HG02885 (cell line): Measurements from ENCODE around the gene TSSK6.
A peak's percentile ranks its signal among the peaks of the same experiment; 100 is the strongest.

Experiments
- ATAC-seq: cut with Tn5 transposase; IDR thresholded peaks from one replicate; pipeline ENCODE4 v1.9.1; 2021; ENCODE audit warnings: mild to moderate bottlenecking; ENCODE audit not compliant: unreplicated experiment, poor library complexity

The TSSK6 gene

DNA sequence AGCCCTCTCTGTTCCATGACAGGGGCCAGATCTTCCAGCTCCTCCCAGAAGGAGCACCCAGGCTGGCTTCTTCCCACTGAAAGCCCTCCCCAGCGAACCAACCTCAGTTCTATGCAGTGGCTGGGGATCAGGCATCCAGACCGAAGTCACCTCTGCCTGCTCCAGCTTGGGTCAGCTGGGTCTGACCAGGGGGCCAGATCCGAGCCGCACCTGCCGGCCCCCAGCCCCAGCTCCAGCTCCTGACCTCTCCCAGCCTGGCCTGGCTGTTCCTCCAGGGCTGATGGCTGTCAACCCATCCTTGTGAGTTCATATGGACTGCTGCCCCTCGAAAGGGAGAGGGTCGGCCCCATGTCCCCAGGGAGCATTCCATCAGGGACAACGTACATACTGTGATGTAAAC, 8.0 kb downstream of the TSSK6 start:
- no peak for ATAC-seq

DNA sequence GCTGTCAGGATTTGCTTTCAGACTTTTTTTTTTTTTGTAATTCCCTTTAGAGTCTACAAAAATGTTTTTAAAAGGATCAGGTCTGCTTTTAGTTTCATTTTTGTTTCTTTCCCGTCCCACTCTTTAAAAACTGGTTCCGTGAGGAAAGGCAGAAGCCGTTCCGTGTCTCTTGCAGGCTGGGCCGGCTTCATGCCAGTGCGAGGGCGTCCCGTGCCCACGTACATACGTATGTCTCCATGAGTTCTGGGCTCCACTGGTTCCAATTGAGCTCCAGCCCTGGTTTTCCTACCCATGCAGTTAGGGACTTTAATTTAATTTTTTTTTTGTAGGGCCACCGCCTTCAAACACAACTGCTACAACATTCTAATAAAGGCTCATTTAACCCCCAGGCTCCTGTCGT, 8.8 kb downstream of the TSSK6 start:
- ATAC-seq = no peak

DNA sequence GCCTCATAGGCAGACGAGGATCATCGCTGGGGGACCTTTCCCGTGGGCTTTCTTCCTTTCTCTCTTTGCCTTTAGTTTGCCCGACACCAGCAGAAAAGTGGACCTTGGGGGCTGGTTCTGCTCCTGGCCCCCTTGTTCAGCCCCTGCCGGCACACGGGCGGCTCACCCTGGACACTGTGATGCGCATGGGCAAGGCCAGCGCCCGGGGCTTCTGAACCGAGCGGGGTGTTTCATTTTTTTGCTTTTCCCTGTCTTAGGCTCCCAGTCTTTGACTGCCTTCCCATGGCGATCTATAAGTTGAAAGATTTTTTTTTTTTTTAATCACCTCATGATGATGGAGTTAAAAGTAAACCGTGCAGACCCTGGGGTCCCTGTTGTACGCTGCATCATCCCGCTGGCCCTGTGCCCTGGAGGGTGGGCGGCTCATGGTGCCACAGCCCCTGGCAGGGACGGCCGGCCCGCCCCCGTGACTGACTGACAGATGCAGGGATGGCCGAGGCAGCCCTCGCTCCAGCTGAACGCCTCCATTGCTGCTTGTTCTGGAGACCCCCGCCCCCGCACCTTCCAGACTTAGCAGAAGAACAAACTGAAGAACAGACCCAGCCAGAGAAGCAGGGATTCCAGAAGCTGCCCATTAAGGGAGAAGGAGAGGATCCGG, 9.6 kb downstream of the TSSK6 start:
- no peak for ATAC-seq

DNA sequence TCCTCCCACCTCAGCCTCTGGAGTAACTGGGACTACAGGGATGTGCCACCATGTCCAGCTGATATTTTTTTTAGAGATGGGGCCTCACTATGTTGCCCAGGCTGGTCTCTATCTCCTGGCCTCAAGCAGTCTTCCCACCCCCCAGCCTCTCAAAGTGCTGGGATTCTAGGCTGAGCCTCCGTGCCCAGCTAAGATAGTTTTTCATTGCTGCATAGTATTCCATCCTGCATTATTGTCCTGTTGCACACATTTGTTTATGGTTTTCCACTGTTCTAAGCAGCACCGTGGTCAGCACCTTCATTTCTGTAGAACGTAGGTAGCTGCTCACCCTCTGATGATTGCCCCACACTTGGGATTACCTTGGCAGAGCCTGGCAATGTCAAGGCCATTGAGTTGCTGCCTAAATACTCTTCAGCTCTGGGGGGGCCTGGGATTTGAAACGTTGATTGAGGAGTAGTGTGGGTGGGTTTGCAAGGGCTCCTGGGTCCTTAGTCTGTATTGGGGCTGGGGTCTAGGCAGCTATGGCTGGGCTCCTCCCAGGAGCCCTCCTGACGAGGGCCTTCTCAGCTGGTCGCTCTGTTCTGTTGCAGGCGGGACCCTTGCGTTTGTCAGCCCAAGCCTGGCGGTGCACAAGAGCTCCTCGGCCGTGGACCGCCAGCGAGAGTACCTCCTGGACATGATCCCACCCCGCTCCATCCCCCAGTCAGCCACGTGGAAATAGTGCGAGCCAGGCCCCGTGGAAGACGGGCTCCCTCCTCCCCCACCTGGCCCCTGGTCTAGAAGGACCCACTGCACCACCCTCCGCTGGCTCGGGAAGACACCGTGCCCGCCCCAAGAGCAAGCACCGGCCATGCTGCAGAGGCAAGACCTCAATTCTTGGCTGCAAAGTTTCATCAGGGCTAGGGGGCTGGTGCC, 10.3 kb downstream of the TSSK6 start:
- no peak for ATAC-seq

DNA sequence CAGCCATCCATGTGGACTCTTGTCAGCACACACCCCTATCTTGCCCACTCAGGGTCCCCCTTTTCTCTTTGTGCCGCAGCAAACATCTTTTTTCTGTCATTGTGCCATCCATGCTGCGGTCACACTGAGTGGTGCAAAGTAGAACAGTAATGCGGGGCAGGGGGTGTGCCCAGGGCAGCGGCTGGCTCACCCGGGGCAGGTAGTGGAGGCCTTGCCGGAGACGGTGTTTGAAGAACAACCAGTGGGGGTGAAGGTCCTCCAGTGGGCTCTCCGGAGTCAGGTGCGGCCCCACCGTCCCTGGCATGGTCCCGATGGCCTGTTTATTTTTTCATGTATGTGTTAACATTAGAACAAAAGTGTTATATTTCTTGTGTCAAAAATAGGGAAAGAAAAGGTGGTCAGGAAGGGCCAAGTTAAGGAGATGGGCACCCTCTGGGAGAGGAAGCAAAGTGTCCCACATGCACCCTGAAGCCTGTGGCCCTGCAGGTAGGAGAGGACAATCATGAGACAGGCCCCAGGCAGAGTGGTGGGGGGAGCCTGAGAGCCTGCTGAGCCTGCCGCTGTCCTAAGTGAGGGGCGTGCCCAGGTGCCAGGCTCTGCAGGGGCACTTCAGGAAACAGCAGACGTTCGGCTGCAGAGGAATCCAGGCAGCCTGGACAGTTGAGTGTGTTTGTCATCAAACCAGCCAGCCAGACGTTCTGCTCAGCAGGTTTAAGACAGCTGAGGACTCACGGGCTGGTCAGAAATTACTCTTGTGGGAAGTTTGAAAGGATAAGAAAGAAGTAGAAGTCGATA, 12.3 kb downstream of the TSSK6 start:
- no peak for ATAC-seq

DNA sequence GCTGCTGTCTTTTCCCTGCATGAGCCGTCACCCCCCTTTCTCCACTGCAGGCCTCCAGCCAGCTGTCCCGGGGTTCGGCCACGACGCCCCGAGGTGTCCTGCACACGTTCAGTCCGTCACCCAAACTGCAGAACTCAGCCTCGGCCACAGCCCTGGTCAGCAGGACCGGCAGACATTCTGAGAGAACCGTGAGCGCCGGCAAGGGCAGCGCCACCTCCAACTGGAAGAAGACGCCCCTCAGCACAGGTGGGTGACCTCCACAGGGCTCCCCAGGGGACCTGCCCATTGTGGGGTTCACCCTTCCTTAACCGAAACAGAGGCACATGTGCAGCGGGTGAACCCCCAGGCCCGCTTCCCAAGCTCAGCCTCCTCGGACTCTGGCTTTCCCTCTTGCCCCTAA, 13.1 kb downstream of the TSSK6 start:
- no peak for ATAC-seq

DNA sequence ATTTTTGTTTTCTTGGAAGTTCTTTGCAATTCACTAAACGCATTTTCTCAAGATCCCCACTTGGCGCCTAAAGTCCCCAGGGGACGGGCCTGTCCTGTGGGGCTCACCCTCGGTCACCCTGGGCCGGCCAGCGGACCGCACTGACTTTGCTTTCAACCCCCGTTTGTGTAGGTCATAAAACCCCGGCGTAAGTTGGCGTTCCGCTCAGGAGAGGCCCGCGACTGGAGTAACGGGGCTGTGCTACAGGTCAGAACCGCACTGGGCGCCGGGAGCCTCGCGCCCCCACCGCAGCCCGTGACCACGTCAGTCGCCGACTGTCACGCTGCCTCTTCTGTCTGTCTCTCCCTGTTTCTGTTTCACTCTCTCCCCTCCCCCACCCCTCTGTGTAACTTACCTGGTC, 13.6 kb downstream of the TSSK6 start:
- ATAC-seq = no peak

DNA sequence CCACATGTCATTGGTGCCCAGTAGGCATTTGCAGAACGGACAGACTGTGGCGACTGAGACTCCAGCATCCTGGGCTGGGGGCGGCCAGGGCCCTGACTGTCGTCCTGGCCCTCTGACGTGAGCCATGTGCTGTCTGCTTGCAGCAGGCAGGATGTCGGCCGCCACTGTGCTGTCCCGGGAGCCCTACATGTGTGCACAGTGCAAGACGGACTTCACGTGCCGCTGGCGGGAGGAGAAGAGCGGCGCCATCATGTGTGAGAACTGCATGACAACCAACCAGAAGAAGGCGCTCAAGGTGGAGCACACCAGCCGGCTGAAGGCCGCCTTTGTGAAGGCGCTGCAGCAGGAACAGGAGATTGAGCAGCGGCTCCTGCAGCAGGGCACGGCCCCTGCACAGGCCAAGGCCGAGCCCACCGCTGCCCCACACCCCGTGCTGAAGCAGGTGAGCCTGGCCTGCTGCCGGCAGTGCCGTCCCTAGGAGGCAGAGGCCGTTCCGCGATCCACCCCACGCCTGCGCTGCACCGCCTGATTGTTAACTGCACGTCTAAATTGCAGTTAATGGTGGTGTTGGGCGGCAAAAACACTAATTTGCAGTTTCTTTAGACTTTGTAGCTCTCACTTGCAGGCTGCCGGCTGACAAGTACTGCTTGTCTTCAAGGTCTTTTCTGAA, 14.2 kb downstream of the TSSK6 start:
- ATAC-seq = no peak

DNA sequence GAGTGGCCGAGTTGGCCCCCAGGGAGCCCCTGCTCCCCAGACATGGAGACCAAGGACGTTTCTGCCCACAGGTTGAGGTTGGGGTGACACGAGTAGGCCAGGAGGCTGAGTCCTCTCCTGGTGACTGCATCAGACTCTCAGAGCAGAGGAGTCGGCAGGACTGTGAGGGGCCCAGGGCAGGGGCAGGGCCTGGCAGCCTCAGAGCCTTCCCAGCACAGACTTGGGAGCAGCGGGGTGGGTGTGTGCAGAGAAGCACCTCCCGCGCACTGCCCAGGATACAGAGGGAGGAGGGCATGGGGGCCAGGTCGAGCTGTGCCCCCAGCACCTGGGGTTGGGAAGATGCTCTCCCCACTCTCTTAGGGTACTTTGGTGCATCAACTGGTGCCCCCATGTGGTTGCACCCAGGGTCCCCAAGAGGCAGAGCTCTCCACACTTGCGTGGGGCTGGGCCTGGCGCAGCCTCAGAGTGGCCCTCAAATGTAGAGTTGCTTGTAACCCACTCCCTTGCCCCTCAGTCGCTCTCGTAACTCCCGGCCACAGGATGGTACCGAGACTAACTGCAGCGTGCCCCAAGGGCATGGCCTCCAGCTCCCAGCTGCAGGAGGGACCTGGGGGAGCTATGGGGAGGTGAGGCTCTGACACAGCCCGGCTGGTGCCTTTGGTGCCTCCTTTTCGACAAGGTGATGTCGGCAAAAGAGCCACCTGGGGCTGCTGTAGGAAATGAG, 15.9 kb downstream of the TSSK6 start:
- no peak for ATAC-seq

DNA sequence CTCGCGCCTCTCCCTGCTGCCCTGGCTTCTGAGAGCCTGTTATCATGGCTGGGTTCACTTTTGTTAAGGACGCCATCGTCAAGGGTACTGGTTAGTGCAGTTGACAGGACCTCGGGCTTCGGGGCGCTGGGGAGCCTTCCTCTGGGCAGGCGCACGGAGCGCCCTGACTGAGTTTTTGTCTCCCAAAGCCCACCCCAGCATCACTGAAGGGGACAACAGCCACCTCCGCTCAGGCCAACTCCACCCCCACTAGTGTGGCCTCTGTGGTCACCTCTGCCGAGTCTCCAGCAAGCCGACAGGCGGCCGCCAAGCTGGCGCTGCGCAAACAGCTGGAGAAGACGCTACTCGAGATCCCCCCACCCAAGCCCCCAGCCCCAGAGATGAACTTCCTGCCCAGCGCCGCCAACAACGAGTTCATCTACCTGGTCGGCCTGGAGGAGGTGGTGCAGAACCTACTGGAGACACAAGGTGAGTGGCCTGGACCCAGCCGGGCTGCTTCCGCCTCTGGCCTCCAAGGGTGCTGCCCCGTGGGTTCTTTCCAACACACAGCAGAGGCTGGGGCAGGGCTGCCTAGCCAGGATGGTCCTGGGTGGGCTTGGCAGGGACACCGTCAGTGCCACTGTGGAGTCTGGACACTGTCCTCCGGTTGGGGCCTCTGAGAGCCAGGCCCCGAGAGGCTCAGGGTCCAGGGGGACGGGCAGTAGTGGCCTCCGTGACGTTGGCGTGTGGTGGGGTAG, 16.9 kb downstream of the TSSK6 start:
- ATAC-seq = no peak

DNA sequence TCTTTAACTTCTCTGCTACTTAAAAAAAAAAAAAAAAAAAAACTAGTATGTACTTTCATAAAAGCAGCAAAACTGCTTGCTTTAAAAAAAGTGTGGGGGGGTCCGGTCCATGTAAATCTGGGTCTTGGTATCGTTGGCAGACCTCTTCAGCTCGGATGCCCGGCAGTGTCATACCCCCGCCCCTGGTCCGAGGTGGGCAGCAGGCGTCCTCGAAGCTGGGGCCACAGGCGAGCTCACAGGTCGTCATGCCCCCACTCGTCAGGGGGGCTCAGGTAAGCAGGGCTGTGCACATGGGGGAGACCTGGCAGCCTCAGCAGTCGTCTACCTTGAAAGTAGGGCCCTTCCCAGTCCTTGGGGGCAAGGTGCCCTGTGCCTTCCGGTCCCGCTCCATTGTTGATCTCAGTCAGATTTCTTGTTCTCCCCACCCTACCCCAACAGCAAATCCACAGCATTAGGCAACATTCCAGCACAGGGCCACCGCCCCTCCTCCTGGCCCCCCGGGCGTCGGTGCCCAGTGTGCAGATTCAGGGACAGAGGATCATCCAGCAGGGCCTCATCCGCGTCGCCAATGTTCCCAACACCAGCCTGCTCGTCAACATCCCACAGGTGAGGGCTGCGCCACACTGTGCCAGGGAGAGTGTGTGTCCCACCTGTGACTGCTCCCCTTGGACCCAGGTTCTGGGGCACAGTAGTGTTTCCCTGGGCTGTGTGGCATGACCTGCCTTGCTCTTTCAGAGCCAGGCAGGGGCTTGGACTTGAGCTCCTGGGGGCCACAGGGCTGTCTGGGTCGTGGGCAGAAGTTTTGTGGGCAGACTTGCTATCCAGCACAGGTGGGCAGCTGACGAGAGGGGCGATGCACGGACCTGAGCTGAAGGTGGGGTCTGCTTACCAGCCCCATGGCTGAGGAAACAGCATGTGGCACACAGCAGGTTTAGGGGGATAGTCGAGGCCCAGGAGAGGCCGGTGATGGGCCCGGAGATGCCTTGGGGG, 19.4 kb downstream of the TSSK6 start:
- ATAC-seq = no peak

DNA sequence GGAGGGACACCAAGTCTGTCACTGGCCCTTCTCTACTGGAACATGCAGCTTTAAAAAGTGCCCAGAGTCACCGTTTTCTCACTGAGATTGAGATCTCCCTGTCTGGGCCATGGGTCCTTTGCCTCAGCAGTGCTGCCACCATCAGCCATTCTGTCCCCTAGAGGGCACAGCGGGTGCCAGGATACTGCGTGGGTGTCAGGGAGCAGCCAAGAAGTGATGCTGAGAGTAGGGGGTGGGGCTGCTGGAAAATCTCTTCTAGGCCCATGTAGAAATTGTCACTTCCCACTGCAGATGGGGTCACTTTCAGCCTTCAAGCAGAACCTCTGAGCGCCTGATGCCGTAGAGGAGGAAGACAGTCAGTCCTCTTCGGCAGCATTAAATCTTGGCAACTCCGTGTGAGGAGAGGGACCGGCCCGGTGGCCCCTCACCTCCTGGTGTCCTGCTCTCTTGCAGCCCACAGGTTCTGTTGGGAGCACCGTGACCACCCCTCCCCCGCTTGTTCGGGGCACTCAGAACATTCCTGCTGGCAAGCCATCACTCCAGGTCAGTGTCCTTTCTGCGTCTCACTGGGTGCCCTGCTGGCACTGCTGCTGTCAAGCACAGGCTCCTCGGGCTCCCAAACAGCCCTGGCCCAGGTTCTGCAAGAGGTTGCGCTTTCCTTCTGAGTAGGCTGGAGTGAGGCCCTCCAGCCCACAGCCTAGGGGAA, 21.4 kb downstream of the TSSK6 start:
- ATAC-seq = no peak

DNA sequence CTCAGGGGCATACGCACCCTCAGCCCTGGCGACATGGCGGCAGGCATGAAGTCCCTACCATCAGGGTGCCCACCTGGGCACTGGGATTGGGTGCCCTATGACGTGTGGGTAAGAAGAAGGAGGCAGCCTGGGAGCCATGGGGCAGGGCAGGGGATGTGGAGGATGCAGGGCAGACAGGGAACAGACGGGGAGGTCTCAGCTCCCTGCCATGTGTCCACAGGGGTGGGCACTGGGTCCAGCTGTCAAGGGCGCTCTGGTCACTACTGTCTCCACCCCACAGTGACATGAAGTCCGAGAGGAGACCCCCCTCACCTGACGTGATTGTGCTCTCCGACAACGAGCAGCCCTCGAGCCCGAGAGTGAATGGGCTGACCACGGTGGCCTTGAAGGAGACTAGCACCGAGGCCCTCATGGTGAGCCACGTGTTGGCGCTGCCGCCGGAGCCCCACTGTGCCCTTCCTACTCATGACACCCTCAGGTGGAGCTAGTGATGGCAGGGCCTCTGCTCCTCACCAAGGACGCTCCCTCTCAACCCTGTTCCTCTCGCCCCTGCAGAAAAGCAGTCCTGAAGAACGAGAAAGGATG, 23.2 kb downstream of the TSSK6 start:
- ATAC-seq = no peak

DNA sequence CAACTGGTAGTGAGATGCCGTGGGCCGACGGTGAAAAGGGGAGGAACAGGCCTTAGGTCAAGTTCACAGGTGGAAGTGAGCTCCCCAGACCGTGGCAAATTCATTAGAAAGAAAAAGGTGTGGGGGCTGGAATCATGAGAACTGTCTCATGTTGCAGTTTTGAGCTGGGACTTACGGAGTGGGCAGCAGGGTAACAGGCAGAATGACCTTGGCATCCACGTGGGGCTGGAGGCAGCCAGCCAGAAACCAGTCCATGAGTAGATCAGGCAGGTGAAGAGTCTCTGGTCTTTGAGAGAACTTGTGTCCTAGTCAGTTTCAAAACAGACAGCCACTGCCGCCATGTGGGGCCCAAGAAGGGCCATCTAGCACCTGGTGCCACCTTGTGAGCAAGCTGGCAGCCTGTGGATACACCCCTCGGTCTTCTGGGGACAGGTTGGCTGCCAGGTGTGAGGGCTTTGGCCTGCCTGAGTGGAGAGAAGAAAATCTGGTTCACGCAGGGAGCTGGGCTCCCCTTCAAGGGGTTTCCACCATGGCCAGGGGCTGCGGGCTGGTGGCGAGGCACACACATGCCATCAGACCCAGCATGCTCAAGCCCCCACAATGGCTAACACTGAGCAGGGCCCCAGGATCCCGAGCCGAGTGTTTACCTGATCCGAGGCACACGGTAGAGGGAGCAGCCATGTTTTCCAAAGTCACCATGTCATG, 23.9 kb downstream of the TSSK6 start:
- ATAC-seq = no peak

DNA sequence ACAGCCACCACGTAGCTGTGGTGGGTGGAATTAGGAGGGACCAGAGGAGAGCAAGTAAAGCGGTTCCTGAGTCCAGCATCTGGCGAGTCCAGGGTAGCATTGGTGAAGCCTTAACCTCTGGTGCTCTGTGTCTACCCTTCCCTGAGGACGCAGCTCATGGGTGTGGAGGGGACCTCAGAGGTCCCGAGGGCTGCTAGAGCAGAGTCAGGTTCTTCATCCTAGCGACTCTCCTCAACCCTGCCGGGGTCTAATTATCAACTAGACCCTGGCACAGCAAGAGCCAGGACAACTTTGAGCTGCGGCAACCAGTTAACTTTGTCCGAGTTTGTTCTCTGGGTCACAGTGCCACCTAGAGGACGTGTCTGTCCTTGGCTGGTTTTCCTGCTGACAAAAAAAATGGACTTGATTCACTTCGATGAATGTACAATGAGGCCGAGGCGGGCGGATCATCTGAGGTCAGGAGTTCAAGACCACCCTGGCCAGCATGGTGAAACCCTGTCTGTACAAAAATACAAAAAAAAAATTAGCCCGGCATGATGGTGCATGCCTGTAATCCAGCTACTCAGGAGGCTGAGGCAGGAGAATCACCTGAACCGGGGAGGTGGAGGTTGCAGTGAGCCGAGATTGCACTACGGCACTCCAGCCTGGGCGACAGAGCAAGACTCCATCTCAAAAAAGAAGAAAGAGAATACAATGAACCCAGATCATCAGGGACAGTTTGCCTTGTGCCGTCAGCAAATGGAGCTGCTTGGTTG, 25.0 kb downstream of the TSSK6 start:
- peak; percentile 41 for ATAC-seq

DNA sequence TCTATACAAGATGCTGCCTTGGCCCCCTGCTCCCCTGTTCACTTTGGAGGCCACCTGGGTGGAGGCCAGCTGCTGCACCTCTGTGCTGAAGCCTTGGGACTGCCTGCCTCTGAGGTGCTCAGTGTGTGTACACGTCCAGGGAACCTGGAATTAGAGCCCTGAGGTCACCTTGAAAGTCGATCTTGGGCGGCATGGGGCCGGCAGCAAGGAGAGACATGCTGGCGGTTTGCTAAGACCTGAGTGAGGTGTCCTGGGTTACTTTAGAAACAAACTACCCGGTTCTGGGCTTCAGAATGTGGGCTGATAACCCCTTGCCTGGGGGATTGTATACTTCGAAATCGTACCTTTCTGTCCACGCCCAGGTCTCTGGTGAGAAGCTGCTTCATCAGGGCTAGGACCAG, 25.5 kb downstream of the TSSK6 start:
- ATAC-seq = no peak
